HG02588 (cell line): Measurements from ENCODE around the gene WBP2NL.
A peak's percentile ranks its signal among the peaks of the same experiment; 100 is the strongest.
"Not testable (repeated sequence)": the region's sequence is repeated elsewhere in the genome, so short reads cannot be mapped to it uniquely, and the experiment has no call there.

Source experiments
- ATAC-seq: cut with Tn5 transposase; IDR thresholded peaks from one replicate; pipeline ENCODE4 v1.9.1; 2021; ENCODE audit warnings: mild to moderate bottlenecking, moderate library complexity; ENCODE audit not compliant: unreplicated experiment

Gene WBP2NL

GRCh38 chr22:41998361-41999261 is at the start of gene WBP2NL:
TSS of gene WBP2NL (plus strand) at chr22:41998788. CDS start at chr22:41998819, 31 bp downstream.
- peak; percentile 87 for ATAC-seq

- not testable (repeated sequence) for ATAC-seq
Measured at GRCh38 chr22:41948928-41949296, 49.7 kb upstream of the WBP2NL start.

- ATAC-seq, result no peak
Measured at GRCh38 chr22:41949297-41949965, 49.2 kb upstream of the WBP2NL start.

- no peak for ATAC-seq
Measured at GRCh38 chr22:41951898-41952474, 46.6 kb upstream of the WBP2NL start, which contains the start of gene SMIM45. TSS of gene SMIM45 (plus strand) at chr22:41952150.

GRCh38 chr22:41952713-41953112 is 45.9 kb upstream of the WBP2NL start:
- no peak for ATAC-seq

GRCh38 chr22:41957941-41958556 is 40.5 kb upstream of the WBP2NL start:
- ATAC-seq, result no peak

GRCh38 chr22:41963453-41964111 is 35.0 kb upstream of the WBP2NL start:
- ATAC-seq, result no peak

GRCh38 chr22:41964112-41964491 is 34.5 kb upstream of the WBP2NL start:
- no peak for ATAC-seq

- no peak for ATAC-seq
Measured at GRCh38 chr22:41966225-41966606, 32.4 kb upstream of the WBP2NL start.

GRCh38 chr22:41966607-41967240 is 31.9 kb upstream of the WBP2NL start:
- no peak for ATAC-seq

- ATAC-seq, result no peak
Measured at GRCh38 chr22:41968601-41969000, 30.0 kb upstream of the WBP2NL start.

- ATAC-seq, result no peak
Measured at GRCh38 chr22:41969110-41969646, 29.4 kb upstream of the WBP2NL start, which contains the start of gene SEPTIN3. TSS of gene SEPTIN3 (plus strand) at chr22:41969443. CDS start at chr22:41971493, 2,050 bp downstream.

GRCh38 chr22:41970601-41971000 is 28.0 kb upstream of the WBP2NL start:
- no peak for ATAC-seq

- ATAC-seq, result no peak
Measured at GRCh38 chr22:41971431-41971830, 27.2 kb upstream of the WBP2NL start.

- ATAC-seq, result no peak
Measured at GRCh38 chr22:41974691-41975290, 23.8 kb upstream of the WBP2NL start.

GRCh38 chr22:41975299-41976069 is 23.1 kb upstream of the WBP2NL start:
- ATAC-seq, result no peak

- ATAC-seq, result no peak
Measured at GRCh38 chr22:41976070-41976901, 22.3 kb upstream of the WBP2NL start.
